Cardiac fibroblast (primary cell): ENCODE results near the gene ZCCHC24.
A peak's percentile ranks its signal among the peaks of the same experiment; 100 is the strongest.

Source experiments
- DNase-seq, 2 donors: peaks; one replicate each; pipeline versions ENCODE4 v3.0.0 to v3.0.0-alpha.2; 2010; ENCODE audit warnings: low read depth in 2 of 2
- H3K4me3 ChIP-seq, 2 donors: replicated peaks in 1 of 2; 1 replicate in 1 of 2; 2 replicates in 1 of 2; pipeline ENCODE4 v1.5.1; 2011; ENCODE audit warnings: low read depth in 2 of 2, low read length in 2 of 2, mild to moderate bottlenecking in 2 of 2, moderate library complexity in 1 of 2
- TF ChIP-seq, protein P1 (sequence below): IDR thresholded peaks from one replicate; pipeline ENCODE4 v1.5.1; 2011; ENCODE audit warnings: low read depth, mild to moderate bottlenecking, low read length, inconsistent platforms

ZCCHC24 gene

DNA sequence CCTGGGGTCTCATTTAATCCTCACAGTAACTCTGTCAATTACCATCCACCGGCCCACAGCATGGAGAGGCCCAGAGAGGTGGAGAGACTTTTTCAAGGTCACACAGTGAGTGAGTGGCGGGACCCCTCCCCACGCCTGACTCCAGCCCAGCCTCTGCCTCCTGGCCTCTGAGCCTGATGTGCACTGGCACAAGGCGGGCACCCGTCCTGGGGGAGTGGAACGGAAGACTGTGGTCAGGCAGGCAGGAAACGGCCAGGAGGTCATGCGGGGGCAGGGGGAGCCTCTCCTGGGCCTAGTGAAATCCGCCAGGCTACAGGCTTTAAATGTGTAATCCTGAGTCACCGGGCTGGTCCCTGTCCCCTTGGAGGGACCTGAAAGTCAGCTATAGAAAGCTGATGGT lies 32.2 kb downstream of the ZCCHC24 start:
- TF ChIP-seq, protein P1, sequence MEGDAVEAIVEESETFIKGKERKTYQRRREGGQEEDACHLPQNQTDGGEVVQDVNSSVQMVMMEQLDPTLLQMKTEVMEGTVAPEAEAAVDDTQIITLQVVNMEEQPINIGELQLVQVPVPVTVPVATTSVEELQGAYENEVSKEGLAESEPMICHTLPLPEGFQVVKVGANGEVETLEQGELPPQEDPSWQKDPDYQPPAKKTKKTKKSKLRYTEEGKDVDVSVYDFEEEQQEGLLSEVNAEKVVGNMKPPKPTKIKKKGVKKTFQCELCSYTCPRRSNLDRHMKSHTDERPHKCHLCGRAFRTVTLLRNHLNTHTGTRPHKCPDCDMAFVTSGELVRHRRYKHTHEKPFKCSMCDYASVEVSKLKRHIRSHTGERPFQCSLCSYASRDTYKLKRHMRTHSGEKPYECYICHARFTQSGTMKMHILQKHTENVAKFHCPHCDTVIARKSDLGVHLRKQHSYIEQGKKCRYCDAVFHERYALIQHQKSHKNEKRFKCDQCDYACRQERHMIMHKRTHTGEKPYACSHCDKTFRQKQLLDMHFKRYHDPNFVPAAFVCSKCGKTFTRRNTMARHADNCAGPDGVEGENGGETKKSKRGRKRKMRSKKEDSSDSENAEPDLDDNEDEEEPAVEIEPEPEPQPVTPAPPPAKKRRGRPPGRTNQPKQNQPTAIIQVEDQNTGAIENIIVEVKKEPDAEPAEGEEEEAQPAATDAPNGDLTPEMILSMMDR: no peak
- DNase-seq: peak; percentile 41 to 58
- H3K4me3 ChIP-seq: no peak overlapping the region

GRCh38 chr10:79412516-79412915 lies 32.9 kb downstream of the ZCCHC24 start:
- TF ChIP-seq, protein P1: no peak
- no peak for DNase-seq
- no peak overlapping the region for H3K4me3 ChIP-seq

- DNase-seq: no peak
- TF ChIP-seq, protein P1: no peak
- H3K4me3 ChIP-seq: no peak overlapping the region
These were observed 33.6 kb downstream of the ZCCHC24 start for GRCh38 chr10:79411546-79412495.

DNA sequence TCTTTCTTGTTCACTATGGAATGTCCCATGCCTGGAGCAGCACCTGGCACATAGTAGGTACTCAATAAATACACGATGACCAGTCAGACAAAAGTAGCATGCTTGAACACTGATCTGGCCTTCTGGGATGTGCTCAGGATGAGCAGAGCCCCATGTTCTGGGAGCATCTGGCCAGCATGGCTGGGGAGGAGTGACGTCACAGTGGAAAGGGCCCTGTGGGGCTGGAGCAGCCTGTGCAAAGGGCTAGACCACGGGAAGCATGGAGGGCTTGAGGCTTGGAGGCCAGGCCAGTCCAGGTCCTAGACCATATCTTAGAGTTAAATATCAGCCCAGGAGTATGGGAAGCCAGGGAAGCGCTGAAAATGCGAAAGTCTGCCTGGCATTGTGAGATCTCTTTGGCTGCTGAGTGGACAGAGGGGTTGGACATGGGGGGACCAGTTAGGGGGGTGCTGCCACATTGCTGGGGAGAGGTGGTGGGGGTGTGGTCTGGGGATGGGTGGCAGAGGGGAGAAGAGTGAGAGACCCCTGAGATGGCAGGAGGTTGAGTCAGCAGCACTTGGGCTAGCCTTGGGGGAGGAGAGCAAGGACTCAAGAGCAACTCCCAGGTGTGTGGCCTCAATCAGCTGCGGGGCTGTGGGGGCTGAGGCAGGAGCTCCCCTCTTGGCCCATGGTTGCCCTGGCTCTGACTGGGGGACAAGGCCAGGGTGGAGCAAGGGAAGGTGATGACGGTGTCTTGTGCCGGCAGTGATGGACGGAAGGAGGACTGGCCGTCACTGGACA lies 34.9 kb downstream of the ZCCHC24 start:
- TF ChIP-seq, protein P1: no peak

GRCh38 chr10:79409726-79410085 lies 35.7 kb downstream of the ZCCHC24 start:
- no peak for DNase-seq
- no peak overlapping the region for H3K4me3 ChIP-seq
- TF ChIP-seq, protein P1: no peak

More for the DNA sequence above, 34.9 kb downstream of the ZCCHC24 start:
- no peak for DNase-seq
- H3K4me3 ChIP-seq: no peak overlapping the region

DNA sequence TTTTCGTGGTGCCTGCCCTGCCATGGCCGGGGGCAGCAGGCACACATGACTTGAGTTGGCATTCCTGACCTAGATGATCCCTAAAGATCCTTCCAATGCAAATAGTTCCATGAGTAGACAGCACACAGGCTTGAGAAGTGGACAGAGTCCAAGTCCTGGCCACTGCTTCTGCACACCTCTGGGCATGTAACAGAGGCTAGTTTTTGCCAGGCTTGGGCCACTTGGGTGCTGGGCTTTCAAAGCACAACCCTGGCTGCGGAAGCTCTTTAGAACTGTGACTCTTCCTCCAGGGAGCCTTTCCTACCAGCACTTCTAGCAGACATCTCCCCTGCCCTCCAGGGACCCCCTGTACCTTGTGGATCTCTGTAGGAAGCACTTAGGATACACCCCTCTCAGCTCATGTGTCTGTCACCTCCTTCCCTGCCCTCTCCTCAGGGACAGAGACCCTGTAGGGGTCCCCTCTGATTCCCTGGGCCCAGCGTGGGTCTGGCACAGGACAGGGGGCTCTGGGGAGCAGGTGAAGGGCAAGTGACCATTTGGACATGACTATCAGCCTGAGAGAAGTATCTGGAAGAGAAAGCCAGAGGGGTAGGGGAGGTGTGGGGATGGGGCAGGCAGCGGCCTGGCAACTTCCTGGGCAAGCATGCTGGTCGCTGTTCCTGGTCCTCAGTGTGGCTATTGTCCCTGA lies 36.2 kb downstream of the ZCCHC24 start:
- TF ChIP-seq, protein P1: no peak
- no peak for DNase-seq
- no peak overlapping the region for H3K4me3 ChIP-seq
